ENCODE measurements around the gene FAM168A. TPM values are rescaled to one million over a fixed set of nuclear protein-coding genes. Genes with fewer than 3 reads are reported as not detected.

FAM168A gene
- total and polyA plus RNA-seq, 9 of the 15 experiments (the other 6 are each of a cell fraction or from before 2014, with no cell fraction given): 0.44 to 7.2 (median 2.9) TPM

DNA sequence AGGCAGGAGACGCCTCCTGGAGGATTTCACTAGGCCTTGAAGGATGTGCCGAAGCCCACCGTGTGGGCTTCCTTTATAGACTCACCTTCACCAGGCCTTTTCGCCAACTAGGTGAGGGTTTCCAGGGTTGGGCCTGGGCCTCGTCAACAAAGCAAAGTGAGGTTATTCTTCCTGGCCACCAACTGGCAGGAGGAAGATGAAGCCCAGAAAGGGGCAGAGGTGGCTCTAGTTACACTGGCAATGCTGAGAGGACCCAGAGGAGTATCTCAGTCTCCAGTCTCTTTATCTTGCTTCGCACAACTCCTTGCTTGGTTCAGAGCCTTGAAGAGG lies 222.1 kb downstream of the FAM168A start:
- Histone ChIP-seq H3K27me3 (ENCODE audit: control insufficient read depth in 2 of 2, insufficient read depth in 2 of 2, low read length in 2 of 2) (peaks cover 0 to 5% of the 10 kb centered on the region in 2 experiments; a peak in 1 of 5 replicates), H3K27ac (ENCODE audit: extremely low read depth, low read depth, low read length) (no peak overlapping the region; the same call in 2 of the 3 replicates), H3K4me3 (peak overlapping the region; percentile 95; the same call in 1 of the 2 replicates), H3K36me3 (ENCODE audit: control insufficient read depth, insufficient read depth, low read length) (peaks cover 3% of the 10 kb centered on the region; the same call in 1 of the 3 replicates), H3K9ac (ENCODE audit: insufficient read depth in 1 of 2, low read depth in 2 of 2, low read length in 2 of 2) (no peak overlapping the region; a peak in 1 of 4 replicates), H3K9me3 (replicated peaks; ENCODE audit: control insufficient read depth, insufficient read depth, low read depth, low read length) (no peaks in the 10 kb centered on the region), H3K4me2 (ENCODE audit: insufficient read depth, low read length) (no peak overlapping the region; the same call in 1 of the 2 replicates), H2AFZ (ENCODE audit: low read depth, low read length) (peak overlapping the region; percentile 89), H3K79me2 (ENCODE audit: control insufficient read depth, insufficient read depth, low read length) (peaks cover 46% of the 10 kb centered on the region), H3K4me1 (replicated peaks in 1 of 2; ENCODE audit: control insufficient read depth in 2 of 2, insufficient read depth in 2 of 2, low read length in 2 of 2) (peaks cover 23 to 55% of the 10 kb centered on the region in 2 experiments), H3K9me1 (ENCODE audit: control insufficient read depth, insufficient read depth, low read length) (peaks cover 10% of the 10 kb centered on the region), H4K20me1 (replicated peaks; ENCODE audit: control insufficient read depth, insufficient read depth, low read length) (peaks cover 21% of the 10 kb centered on the region)
- POLR2A ChIA-PET: interaction anchor here (0.6 to 2.2 kb wide), 2 partner anchors 10 to 19 kb away, joined by 3 to 8 read pairs; no protein-coding TSS in a partner anchor
- intact Hi-C loops (cut with micrococcal nuclease): loop anchor here (2.0 to 5.0 kb wide), 2 partner anchors 17 to 68 kb away; partner anchors contain the start of gene ARHGEF17
- in situ Hi-C loops (cut with MboI): no loop called here
- WGBS (ENCODE audit: insufficient coverage, low coverage, missing lambda C conversion rate): 66% methylated on average over 5 of the region's 6 CpGs
- TF ChIP-seq ETV1 (tag; conservative IDR thresholded peaks at IDR 0.05; ENCODE audit: low read depth) (no peak), SRSF1 (IDR thresholded peaks at IDR 0.05; ENCODE audit: low read depth, low read length) (no peak), JUND (IDR thresholded peaks at IDR 0.05; ENCODE audit: borderline replicate concordance, low read depth, low read length) (no peak), JUND (tag; IDR thresholded peaks at IDR 0.05; ENCODE audit: borderline replicate concordance, low read depth, low read length) (no peak), RB1 (IDR thresholded peaks at IDR 0.05; ENCODE audit: low read depth) (no peak), XRCC5 (IDR thresholded peaks at IDR 0.05; ENCODE audit: low read depth, low read length) (0 out of 2 replicates have a peak, but pooled peaks have one; percentile 22), CBFA2T3 (IDR thresholded peaks at IDR 0.05) (peak; percentile 28; the same call in 1 of the 2 replicates), ZNF655 (CRISPR knock-in tag; IDR thresholded peaks at IDR 0.05) (no peak)
- TF ChIP-seq, protein P1, sequence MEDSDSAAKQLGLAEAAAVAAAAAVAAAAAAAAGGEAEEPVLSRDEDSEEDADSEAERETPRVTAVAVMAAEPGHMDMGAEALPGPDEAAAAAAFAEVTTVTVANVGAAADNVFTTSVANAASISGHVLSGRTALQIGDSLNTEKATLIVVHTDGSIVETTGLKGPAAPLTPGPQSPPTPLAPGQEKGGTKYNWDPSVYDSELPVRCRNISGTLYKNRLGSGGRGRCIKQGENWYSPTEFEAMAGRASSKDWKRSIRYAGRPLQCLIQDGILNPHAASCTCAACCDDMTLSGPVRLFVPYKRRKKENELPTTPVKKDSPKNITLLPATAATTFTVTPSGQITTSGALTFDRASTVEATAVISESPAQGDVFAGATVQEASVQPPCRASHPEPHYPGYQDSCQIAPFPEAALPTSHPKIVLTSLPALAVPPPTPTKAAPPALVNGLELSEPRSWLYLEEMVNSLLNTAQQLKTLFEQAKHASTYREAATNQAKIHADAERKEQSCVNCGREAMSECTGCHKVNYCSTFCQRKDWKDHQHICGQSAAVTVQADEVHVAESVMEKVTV (CRISPR knock-in tag; IDR thresholded peaks at IDR 0.05): peak; percentile 36; the same call in 1 of the 2 replicates
- no TSS peak for BruUV-seq (replicated peaks)
- DNase-seq (ENCODE audit: extremely low read depth in 1 of 4, low spot score in 3 of 4): no peak
- no peak for FAIRE-seq
- no peak for ATAC-seq
- CTCF ChIA-PET (ENCODE audit: low intra/inter-chr PET ratio): interaction anchor here (0.7 kb wide), 1 partner anchor 17 kb away, joined by 3 read pairs; no protein-coding TSS in a partner anchor
